Activated naive CD8-positive, alpha-beta T cell (primary cell): Measurements from ENCODE around the gene NELL1.

ENCODE experiments used
- H3K27ac Mint-ChIP-seq: one replicate; pipeline ENCODE4 v1.8.0; 2021; ENCODE audit warnings: mixed read lengths
- H3K27me3 Mint-ChIP-seq: one replicate; pipeline ENCODE4 v1.8.0; 2021; ENCODE audit warnings: mixed read lengths
- H3K36me3 Mint-ChIP-seq: one replicate; pipeline ENCODE4 v1.8.0; 2021; ENCODE audit warnings: mixed read lengths
- H3K4me1 Mint-ChIP-seq: one replicate; pipeline ENCODE4 v1.8.0; 2021; ENCODE audit warnings: low read depth, mixed read lengths
- H3K4me3 Mint-ChIP-seq: one replicate; pipeline ENCODE4 v1.8.0; 2021; ENCODE audit warnings: mild to moderate bottlenecking, mixed read lengths
- H3K9me3 Mint-ChIP-seq: one replicate; pipeline ENCODE4 v1.8.0; 2021; ENCODE audit warnings: low read depth, mixed read lengths

NELL1 gene

GRCh38 chr11:20647976-20648565, 21.3 kb upstream of the NELL1 start:
- Mint-ChIP-seq H3K27ac (no peak overlapping the region), H3K4me1 (no peaks in the 10 kb centered on the region), H3K27me3 (peaks cover 2% of the 10 kb centered on the region), H3K9me3 (no peaks in the 10 kb centered on the region), H3K36me3 (no peaks in the 10 kb centered on the region), H3K4me3 (no peak overlapping the region)

DNA sequence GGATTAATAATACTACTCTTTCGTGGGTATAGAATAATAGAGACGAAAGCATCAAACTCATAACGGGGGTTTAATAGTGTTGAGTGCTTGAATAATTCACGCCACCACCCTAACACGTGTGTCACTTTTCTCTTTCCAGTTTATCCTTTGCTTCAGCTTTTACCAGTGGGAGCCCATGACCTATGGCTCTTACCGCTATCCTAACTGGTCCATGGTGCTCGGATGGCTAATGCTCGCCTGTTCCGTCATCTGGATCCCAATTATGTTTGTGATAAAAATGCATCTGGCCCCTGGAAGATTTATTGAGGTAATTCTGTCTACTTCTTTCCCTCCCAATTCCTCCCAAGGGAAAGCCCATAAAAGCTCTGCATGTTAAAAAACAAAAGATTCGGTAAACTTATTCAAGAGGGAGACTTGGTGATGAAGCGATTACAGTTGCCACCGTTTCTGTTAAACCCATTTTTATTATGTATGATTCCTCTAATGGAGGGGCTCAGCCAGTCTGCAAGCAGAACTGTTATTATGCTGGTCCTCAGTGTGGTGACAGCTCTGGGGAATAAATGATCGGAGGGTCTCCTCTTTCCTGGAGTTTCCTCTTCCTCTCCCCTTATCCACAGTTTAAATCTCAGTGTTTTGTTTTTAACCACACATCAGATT, 17.1 kb upstream of the NELL1 start:
- no peak overlapping the region for H3K27ac Mint-ChIP-seq
- no peak overlapping the region for H3K4me3 Mint-ChIP-seq
- H3K36me3 Mint-ChIP-seq, result no peaks in the 10 kb centered on the region
- peaks cover 10% of the 10 kb centered on the region for H3K27me3 Mint-ChIP-seq
- H3K4me1 Mint-ChIP-seq, result no peaks in the 10 kb centered on the region
- no peaks in the 10 kb centered on the region for H3K9me3 Mint-ChIP-seq

GRCh38 chr11:20654038-20654437, 15.3 kb upstream of the NELL1 start:
- Mint-ChIP-seq H3K27me3 (peaks cover 13% of the 10 kb centered on the region), H3K27ac (no peak overlapping the region), H3K4me3 (no peak overlapping the region), H3K4me1 (no peaks in the 10 kb centered on the region), H3K9me3 (no peaks in the 10 kb centered on the region), H3K36me3 (no peaks in the 10 kb centered on the region)

GRCh38 chr11:20656901-20657300, 12.5 kb upstream of the NELL1 start:
- Mint-ChIP-seq H3K4me1 (no peaks in the 10 kb centered on the region), H3K36me3 (no peaks in the 10 kb centered on the region), H3K27me3 (peaks cover 13% of the 10 kb centered on the region), H3K4me3 (no peak overlapping the region), H3K9me3 (no peaks in the 10 kb centered on the region), H3K27ac (no peak overlapping the region)

DNA sequence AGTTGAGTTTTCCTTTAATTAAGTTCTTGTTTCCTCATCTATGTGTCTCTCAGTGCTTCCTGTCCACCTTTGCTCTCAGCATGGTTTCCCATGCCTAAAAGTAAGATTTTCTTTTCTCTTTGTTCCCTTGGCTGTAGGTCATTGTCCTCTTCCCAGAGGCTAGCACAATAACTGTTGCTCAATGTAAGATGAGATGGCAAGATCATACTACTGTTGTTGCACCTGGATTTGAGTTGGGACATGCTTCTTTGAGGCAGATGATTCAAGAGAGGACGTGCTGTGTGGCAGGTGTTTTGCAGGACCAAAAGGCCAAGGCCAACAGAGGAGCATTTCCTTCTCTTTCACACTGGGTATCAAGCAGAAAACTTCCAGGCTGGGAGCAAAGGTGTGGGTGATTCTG, 11.3 kb upstream of the NELL1 start:
- Mint-ChIP-seq H3K27ac (no peak overlapping the region), H3K27me3 (peaks cover 13% of the 10 kb centered on the region), H3K4me3 (no peak overlapping the region), H3K9me3 (peaks cover 3% of the 10 kb centered on the region), H3K4me1 (no peaks in the 10 kb centered on the region), H3K36me3 (no peaks in the 10 kb centered on the region)

DNA sequence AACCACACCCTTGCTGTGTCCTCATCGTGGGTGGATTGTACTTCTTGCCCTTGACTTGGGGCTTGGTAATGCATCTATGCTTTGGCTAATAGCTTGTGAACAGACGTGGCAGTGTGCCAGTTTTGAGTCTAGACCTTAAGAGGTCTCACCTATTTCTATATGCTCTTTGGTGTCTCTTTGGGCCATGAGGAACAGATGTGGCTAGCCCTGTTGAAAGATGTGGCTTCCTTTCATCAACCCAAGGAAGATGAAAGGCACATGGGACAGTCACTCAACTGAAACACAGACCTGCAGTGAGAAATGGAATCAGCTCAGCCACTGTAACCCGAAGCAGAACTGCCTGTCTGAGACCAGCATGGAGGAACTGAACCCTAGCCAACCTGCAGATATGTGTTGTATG, 7.9 kb upstream of the NELL1 start:
- H3K9me3 Mint-ChIP-seq, result peaks cover 3% of the 10 kb centered on the region
- H3K36me3 Mint-ChIP-seq, result no peaks in the 10 kb centered on the region
- H3K27me3 Mint-ChIP-seq, result peaks cover 18% of the 10 kb centered on the region
- no peaks in the 10 kb centered on the region for H3K4me1 Mint-ChIP-seq
- H3K27ac Mint-ChIP-seq, result no peak overlapping the region
- H3K4me3 Mint-ChIP-seq, result no peak overlapping the region

- no peaks in the 10 kb centered on the region for H3K36me3 Mint-ChIP-seq
- H3K4me3 Mint-ChIP-seq, result no peak overlapping the region
- H3K27ac Mint-ChIP-seq, result no peak overlapping the region
- H3K27me3 Mint-ChIP-seq, result peaks cover 22% of the 10 kb centered on the region
- no peaks in the 10 kb centered on the region for H3K4me1 Mint-ChIP-seq
- H3K9me3 Mint-ChIP-seq, result peaks cover 3% of the 10 kb centered on the region
Observed at GRCh38 chr11:20661850-20662249, 7.5 kb upstream of the NELL1 start.

GRCh38 chr11:20668131-20668809, 1.1 kb upstream of the NELL1 start:
- no peaks in the 10 kb centered on the region for H3K36me3 Mint-ChIP-seq
- H3K27ac Mint-ChIP-seq, result no peak overlapping the region
- peak overlapping the region; percentile 36 for H3K4me3 Mint-ChIP-seq
- H3K4me1 Mint-ChIP-seq, result peaks cover 14% of the 10 kb centered on the region
- H3K9me3 Mint-ChIP-seq, result no peaks in the 10 kb centered on the region
- peaks cover 58% of the 10 kb centered on the region for H3K27me3 Mint-ChIP-seq

GRCh38 chr11:20669820-20670684, 666 bp downstream of the NELL1 start:
- H3K36me3 Mint-ChIP-seq, result no peaks in the 10 kb centered on the region
- peak overlapping the region; percentile 30 for H3K4me3 Mint-ChIP-seq
- no peaks in the 10 kb centered on the region for H3K9me3 Mint-ChIP-seq
- H3K27ac Mint-ChIP-seq, result no peak overlapping the region
- H3K27me3 Mint-ChIP-seq, result peaks cover 60% of the 10 kb centered on the region
- H3K4me1 Mint-ChIP-seq, result peaks cover 14% of the 10 kb centered on the region

GRCh38 chr11:20670932-20671403, 1.6 kb downstream of the NELL1 start:
- Mint-ChIP-seq H3K27me3 (peaks cover 54% of the 10 kb centered on the region), H3K4me1 (peaks cover 14% of the 10 kb centered on the region), H3K9me3 (no peaks in the 10 kb centered on the region), H3K4me3 (no peak overlapping the region), H3K36me3 (no peaks in the 10 kb centered on the region), H3K27ac (no peak overlapping the region)

GRCh38 chr11:20671856-20672546, 2.6 kb downstream of the NELL1 start:
- peaks cover 14% of the 10 kb centered on the region for H3K4me1 Mint-ChIP-seq
- H3K36me3 Mint-ChIP-seq, result no peaks in the 10 kb centered on the region
- H3K4me3 Mint-ChIP-seq, result no peak overlapping the region
- H3K9me3 Mint-ChIP-seq, result no peaks in the 10 kb centered on the region
- H3K27ac Mint-ChIP-seq, result no peak overlapping the region
- H3K27me3 Mint-ChIP-seq, result peaks cover 48% of the 10 kb centered on the region

DNA sequence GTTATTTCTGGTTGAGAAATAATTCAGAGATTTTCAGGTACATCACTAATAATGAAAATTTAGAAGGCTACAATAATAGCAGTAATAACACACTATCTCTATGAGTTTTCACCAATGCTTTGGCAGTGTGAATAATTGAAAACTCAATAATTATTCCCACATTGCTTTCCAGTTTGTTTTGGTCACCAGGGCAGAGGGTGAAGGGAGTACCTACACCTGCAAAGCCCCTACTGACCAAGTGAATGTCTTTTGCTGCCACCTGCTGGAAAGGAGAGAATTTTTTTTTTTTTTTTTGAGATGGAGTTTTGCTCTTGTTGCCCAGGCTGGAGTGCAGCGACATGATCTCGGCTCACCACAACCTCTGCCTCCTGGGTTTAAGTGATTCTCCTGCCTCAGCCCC, 3.2 kb downstream of the NELL1 start:
- Mint-ChIP-seq H3K27me3 (peaks cover 42% of the 10 kb centered on the region), H3K4me3 (no peak overlapping the region), H3K4me1 (peaks cover 14% of the 10 kb centered on the region), H3K36me3 (no peaks in the 10 kb centered on the region), H3K27ac (no peak overlapping the region), H3K9me3 (no peaks in the 10 kb centered on the region)

DNA sequence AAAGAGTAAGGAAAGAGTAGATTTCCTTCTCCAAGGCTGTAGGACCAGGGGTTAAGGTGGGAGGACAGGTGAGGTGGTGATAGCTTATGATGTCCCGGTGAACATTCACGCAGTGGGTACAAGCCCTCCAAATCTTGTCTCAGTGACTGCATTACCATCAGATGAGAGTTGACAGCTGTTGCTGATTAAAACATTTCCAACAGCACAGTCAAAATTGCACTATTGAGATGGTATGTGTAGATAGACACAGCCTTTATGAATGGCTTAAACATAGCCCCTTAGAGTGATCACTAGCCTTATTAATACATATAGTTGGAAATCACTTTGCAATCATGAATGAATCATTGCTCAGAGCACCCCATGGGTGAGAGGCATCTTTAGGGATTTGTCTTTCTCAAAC, 7.3 kb downstream of the NELL1 start:
- Mint-ChIP-seq H3K27me3 (peaks cover 19% of the 10 kb centered on the region), H3K9me3 (no peaks in the 10 kb centered on the region), H3K4me3 (no peak overlapping the region), H3K36me3 (no peaks in the 10 kb centered on the region), H3K27ac (no peak overlapping the region), H3K4me1 (no peaks in the 10 kb centered on the region)

DNA sequence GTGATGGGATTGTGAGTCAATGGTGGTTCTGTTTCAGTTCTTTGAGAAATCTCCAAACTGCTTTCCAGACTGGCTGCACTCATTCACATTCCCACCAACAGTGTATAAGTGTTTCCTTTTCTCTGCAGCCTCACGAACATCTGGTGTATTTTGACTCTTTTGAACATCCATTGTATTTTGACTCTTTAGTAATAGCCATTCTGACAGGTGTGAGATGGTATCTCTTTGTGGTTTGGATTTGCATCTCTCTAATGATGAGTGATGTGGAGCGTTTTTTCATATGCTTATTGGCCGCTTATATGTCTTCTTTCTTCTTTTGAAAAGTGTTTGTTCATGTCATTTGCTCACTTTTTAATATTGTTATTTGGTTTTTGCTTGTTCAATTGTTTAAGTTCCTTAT, 19.4 kb downstream of the NELL1 start:
- H3K4me1 Mint-ChIP-seq, result no peaks in the 10 kb centered on the region
- H3K27me3 Mint-ChIP-seq, result peaks cover 2% of the 10 kb centered on the region
- H3K4me3 Mint-ChIP-seq, result no peak overlapping the region
- H3K27ac Mint-ChIP-seq, result no peak overlapping the region
- H3K36me3 Mint-ChIP-seq, result no peaks in the 10 kb centered on the region
- H3K9me3 Mint-ChIP-seq, result no peaks in the 10 kb centered on the region
